GM18520 (cell line): ENCODE results near the gene ZDHHC14.
"Not testable (repeated sequence)": the region's sequence is repeated elsewhere in the genome, so short reads cannot be mapped to it uniquely, and the experiment has no call there.

Source experiments
- ATAC-seq: cut with Tn5 transposase; IDR thresholded peaks from one replicate; pipeline ENCODE4 v1.9.1; 2021; ENCODE audit not compliant: unreplicated experiment

Gene ZDHHC14

GRCh38 chr6:157563611-157564284, 182.8 kb downstream of the ZDHHC14 start:
- peak; percentile 49 for ATAC-seq

GRCh38 chr6:157568702-157569101, 187.7 kb downstream of the ZDHHC14 start:
- ATAC-seq = no peak

DNA sequence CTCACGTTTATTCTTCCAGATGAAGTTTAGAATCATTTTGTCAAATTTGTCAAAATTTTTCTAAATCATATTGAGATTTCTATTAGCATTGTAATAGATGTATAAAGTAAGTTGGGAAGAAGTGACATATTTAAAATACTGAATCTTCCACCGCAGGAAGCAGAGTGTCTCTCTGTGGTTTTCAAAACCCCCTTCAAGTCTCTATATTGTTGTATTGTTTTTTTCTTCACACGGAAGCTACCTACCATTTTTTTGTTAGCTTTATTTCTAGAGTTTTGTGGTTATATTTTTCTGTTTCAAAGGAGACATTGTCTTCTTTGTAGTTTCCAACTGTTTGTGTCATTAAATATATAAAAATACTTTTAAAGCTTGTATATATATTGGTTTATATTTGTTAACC, 188.6 kb downstream of the ZDHHC14 start:
- peak; percentile 43 for ATAC-seq

- no peak for ATAC-seq
Measured at GRCh38 chr6:157570104-157570503, 189.1 kb downstream of the ZDHHC14 start.

- ATAC-seq = no peak
Measured at GRCh38 chr6:157570752-157571151, 189.8 kb downstream of the ZDHHC14 start.

GRCh38 chr6:157571269-157571668, 190.3 kb downstream of the ZDHHC14 start:
- ATAC-seq = peak; percentile 46

DNA sequence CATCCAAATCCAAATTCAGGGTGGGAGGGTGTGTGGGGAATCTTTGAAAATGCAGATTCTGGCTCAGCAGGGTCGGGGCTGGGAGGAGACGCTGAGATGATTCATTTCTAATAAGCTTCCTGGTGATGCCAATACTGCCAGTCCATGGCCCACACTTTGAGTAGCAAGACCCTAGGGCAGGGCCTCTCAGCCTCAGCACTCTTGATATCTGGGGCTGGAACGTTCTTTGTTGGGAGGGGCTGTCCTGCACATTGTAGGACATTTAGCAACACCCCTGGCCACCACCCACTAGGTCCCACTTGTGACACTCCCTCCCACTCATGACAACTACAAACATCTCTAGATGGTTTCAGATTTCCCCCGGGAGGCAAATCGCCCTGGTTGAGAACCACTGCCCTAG, 191.0 kb downstream of the ZDHHC14 start:
- no peak for ATAC-seq

- ATAC-seq = no peak
Measured at GRCh38 chr6:157574851-157575424, 193.9 kb downstream of the ZDHHC14 start.

DNA sequence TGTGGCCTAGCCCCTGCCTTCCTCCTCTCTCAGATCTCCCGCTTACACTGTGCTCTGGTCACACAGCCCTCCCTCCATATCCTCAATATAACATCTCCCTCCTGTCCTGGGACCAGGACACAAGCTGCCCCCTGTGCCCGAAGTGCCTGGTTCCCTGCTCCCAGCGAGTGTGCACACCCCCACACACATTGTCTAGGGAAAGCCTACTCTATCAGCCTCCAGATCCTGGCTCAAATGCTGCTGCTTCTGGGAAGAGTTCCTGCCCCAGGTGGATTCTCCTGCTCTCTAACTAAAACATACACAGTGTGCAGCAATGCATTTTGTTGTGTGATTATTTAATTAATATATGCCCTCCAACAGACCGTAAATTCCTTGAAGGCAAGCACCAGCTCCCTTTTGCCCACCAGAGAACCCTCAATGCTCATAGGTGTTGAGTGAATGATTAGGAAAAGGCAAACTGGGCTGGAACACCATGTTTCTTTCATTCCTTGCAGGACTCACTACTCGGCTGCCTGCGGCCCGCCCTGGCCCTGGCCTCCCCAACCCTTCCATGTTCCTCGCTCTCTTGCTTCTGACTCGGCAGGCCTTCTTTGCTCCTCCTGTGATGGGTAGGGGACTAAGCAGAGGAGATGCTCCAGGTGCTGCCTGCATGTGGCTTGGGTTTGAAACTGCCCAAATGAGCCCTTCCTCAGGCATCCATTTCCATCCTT, 194.6 kb downstream of the ZDHHC14 start:
- no peak for ATAC-seq

DNA sequence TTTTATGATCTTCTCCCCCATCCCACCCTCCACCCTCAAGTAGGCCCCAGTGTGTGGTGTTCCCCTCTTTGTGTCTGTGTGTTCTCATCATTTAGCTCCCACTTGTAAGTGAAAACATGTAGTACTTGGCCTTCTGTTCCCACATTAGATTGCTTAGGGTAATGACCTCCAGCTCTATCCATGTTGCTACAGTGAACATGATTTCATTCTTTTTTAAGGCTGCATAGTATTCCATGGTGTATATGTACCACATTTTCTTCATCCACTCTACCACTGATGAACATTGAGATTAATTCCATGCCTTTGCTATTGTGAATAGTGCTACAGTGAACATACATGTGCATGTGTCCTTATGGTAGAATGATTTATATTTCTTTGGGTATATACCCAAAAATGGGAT, 196.0 kb downstream of the ZDHHC14 start:
- not testable (repeated sequence) for ATAC-seq

DNA sequence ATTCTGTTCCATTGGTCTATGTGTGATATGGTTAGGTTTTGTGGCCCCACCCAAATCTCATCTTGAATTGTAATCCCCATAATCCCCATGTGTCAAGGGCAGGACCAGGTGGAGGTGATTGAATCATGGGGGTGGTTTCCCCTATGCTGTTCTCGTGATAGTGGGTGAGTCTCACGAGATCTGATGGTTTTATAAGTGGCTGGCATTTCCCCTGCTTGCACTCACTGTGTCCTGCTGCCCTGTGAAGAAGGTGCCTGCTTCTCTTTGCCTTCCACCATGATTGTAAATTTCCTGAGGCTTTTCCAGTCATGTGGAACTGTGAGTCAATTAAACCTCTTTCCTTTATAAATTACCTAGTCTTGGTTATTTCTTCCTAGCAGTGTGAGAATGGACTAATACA, 197.5 kb downstream of the ZDHHC14 start:
- ATAC-seq = not testable (repeated sequence)

DNA sequence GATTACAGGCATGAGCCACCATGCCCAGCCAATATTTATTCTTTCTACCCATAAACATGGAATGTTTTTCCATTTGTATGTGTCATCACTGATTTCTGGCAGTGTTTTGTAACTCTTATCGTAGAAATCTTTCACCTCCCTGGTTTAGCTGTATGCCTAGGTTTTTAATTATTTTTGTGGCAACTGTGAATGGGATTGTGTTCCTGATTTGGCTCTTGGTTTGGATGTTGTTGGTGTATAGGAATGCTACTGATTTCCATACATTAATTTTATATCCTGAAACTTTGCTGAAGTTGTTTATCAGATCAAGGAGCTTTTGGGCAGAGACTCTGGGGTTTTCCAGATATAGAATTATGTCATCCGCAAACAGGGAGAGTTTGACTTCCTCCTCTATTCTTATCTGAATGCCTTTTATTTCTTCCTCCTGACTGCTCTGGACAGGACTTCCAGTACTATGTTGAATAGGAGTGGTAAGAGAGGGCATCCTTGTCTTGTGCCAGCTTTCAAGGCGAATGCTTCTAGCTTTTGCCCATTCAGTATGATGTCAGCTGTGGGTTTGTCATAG, 198.6 kb downstream of the ZDHHC14 start:
- no peak for ATAC-seq

DNA sequence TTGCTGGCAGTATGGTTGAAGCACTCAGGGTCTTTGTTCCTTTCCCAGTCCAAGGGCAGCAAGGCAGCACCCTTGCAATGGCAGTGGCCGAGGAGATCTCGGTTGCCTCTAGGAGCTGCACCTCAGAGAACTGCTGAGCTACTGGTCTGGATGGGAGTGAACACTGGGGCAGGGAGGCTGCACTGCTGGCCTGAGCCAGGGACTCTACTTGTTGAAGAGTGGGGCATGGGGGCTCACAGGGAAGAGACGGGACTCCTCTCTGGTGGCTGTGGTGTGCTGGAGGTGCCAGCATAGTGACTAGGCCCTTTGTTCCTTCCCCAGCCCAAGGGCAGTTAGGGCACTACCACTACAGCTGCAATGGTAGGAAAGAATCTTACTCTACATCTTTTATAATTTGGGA, 203.0 kb downstream of the ZDHHC14 start:
- ATAC-seq = no peak

DNA sequence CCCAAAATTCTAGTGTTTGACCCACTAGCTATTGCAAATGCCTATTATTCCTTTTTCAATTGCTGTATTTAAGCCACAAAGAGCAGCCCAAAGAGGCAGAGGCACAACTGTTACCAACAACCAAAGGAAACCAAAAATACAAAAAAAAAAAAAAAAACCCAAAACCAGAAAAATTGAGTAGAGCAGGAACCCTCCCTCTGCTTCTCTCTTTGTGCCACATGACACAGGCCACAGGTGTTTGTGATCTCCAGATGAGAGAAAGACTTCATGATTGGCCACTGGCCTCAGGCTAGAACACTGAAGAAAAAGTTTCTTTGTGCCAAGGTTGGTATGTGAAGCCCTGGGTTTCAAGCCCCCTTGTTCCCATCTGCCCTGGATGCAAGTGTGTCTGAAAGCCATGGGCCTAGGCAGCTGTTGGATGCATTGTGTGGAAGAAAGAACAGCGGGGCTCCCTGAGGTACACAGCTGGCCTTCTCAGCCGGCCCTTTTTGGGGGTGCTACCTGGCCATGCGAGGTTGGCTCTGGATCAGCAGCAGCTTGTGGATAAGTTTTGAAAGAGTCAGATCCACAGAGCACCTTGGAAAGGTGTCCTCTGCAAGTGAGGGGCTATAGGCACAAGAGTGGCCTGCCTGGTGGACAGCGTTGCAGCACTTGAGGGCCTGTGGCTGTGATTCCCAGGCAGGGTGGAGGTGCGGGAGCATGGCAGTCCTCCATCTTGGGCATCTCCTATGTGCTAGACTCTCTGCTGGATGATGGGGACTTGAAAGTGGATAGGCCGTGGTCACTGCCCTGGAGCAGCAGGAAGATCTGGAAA, 204.5 kb downstream of the ZDHHC14 start:
- no peak for ATAC-seq

DNA sequence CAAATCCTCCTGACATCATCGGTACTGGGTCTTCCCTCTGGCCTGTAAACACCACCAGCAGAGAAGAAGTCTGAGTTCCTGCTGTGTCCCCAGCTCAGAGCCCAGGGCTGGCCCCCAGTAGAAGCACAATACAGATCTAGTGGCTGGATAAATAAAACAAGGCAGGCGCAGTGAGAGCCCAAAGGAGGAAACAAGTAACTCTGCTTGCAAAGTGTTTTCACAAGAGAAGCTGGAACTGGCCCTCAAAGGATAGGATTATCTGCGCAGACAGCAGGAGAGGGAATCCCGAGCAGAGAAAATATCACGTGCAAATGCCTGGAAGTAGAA, 205.1 kb downstream of the ZDHHC14 start:
- no peak for ATAC-seq

DNA sequence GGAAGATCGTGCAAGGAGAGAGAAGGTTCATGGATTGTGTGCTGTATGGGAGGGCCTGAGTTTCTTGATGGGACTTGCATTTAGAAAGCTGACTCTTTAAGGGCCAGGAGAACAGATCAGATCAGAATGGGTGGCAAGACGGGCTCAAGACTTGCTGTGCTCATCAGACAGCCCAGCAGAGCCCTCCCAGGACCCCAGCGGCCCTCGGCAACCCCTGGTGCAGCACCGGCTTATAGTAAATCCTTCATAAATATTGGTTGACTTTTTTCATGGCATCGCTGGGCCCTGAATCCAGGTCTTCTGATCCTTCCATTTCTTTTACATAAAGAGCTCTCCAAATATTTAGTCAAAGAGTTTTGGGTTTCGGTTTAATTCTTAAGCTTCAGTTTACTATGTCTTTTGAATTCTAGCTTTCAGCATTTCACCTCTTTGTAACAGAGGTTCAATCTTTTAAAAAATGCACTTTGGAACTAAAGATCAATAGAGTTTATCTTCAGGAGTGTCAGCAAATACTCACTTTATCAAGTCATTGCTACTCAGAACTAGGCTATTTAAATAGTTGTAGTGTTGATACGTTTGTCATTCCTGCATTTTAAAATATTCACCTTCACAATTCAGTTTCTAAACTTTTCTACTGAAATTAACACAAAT, 205.6 kb downstream of the ZDHHC14 start:
- no peak for ATAC-seq

- no peak for ATAC-seq
Measured at GRCh38 chr6:157587127-157587926, 206.3 kb downstream of the ZDHHC14 start.

DNA sequence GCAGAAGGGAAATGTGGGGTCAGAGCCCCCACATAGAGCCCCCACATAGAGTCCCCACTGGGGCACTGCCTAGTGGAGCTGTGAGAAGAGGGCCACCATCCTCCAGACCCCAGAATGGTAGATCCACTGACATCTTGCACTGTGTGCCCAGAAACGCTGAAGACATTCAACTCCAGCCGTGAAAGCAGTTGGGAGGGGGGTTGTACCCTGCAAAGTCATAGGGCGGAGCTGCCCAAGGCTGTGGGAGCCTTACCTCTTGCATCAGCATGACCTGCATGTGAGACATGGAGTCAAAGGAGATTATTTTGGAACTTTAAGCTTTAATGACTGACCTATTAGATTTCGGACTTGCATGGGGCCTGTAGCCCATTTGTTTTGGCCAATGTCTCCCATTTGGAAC, 209.7 kb downstream of the ZDHHC14 start:
- not testable (repeated sequence) for ATAC-seq

DNA sequence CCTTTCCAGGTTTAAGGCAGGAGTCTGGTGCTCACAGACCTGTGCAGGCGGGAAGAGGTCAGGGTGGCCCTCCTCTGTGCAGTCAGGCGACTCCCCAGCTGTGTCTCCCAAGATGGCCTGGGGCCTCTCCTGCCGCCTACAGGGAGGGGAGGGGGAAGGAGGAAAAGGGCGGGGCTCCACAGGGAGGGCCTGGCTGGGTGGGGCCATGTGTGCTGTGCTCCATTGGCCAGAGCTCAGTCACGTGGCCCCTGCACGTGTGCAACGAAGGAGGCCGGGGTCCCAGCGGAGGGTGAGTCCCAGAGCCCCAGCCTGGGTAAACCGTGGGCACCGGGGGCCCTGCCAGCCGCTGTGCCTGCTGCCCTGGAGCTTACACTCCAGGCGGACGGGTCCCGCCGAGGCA, 211.6 kb downstream of the ZDHHC14 start:
- no peak for ATAC-seq

DNA sequence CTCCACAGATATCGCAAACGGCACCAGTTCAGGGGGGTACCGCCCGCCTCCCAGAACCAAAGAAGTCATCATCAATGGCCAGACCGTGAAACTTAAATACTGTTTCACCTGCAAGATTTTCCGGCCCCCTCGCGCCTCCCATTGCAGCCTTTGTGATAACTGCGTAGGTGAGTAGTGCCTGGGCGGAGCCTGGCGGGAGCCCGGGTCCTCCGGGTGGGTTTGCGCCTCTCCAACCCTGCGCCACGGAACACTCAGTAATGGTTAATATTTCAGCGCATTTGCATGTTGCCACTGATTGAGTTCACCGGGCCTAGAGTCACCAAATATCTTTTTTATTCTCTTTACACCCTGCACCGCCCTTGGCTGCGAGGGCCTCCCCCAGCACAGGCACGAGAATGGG, 212.0 kb downstream of the ZDHHC14 start:
- ATAC-seq = no peak
